ENCODE results near the gene ZNF280D.

GRCh38 chr15:56698270-56698669 lies 35.0 kb downstream of the ZNF280D start:
- no peak for TF ChIP-seq L3MBTL2 (conservative IDR thresholded peaks at IDR 0.05)
- no peak for TF ChIP-seq ELF4 (IDR thresholded peaks at IDR 0.05)
- TF ChIP-seq TARDBP (IDR thresholded peaks at IDR 0.05) = no peak
- TF ChIP-seq SUZ12 (IDR thresholded peaks at IDR 0.05) = no peak
- TF ChIP-seq LEF1 (IDR thresholded peaks at IDR 0.05; ENCODE audit: borderline replicate concordance) = no peak
- no peak for TF ChIP-seq ARNT (IDR thresholded peaks at IDR 0.05)
- no peak for TF ChIP-seq PKNOX1 (IDR thresholded peaks at IDR 0.05)
- no peak for TF ChIP-seq FOXM1 (IDR thresholded peaks at IDR 0.05; ENCODE audit: borderline replicate concordance)
- no peak for TF ChIP-seq BHLHE40 (IDR thresholded peaks at IDR 0.05; ENCODE audit: borderline replicate concordance)
- TF ChIP-seq FOXA1 (IDR thresholded peaks at IDR 0.05) = no peak
- TF ChIP-seq FOXK2 (IDR thresholded peaks at IDR 0.05) = no peak
- TF ChIP-seq SP1 (IDR thresholded peaks at IDR 0.05) = no peak
- no peak for TF ChIP-seq HDGF (IDR thresholded peaks at IDR 0.05; ENCODE audit: borderline replicate concordance)
- TF ChIP-seq ZNF384 (IDR thresholded peaks at IDR 0.05) = no peak
